GM12878 (cell line): ENCODE measurements around the gene FOXJ3. TPM values are rescaled to one million over a fixed set of nuclear protein-coding genes. Genes with fewer than 3 reads are reported as not detected.

Source experiments
- MYB ChIP-seq: fragments of 150-350 bp; IDR thresholded peaks from 2 replicates; pipeline ENCODE4 v1.6.1; 2014; ENCODE audit warnings: mild to moderate bottlenecking, low read depth, low read length, borderline replicate concordance
- POLR2AphosphoS5 ChIP-seq: IDR thresholded peaks from 2 replicates; pipeline ENCODE4 v1.6.1; 2011; ENCODE audit warnings: mild to moderate bottlenecking, low read length, inconsistent platforms
- SUZ12 ChIP-seq: fragments of 200-600 bp; sonication (generic); IDR thresholded peaks from one replicate; pipeline ENCODE4 v1.6.1; 2018; ENCODE audit warnings: antibody characterized with exemption, mild to moderate bottlenecking; ENCODE audit not compliant: unreplicated experiment
- TAF1 ChIP-seq: IDR thresholded peaks from 2 replicates; pipeline ENCODE4 v1.6.1; 2011; ENCODE audit warnings: mild to moderate bottlenecking, low read depth, low read length, borderline replicate concordance
- ZBED1 ChIP-seq: IDR thresholded peaks from 2 replicates; pipeline ENCODE4 v1.6.1; 2016; ENCODE audit warnings: borderline replicate concordance
- polyA plus RNA-seq, 11 experiments: library from polyadenylated mRNA; depleted of rRNA in 4 of 11; unstranded in 6 of 11; stranded (reverse) in 5 of 11; fragments of >200 nt; fragmentation: Nextera tagmentation in 4 of 11; fragmentation: Illumina TruSeq in 1 of 11; extraction: Ambion mirVana in 4 of 11; extraction: Trizol in 1 of 11; gene quantifications; 1 replicate in 1 of 11; 2 replicates in 10 of 11; pipeline versions ENCODE4 v1.2.1 to v1.2.3, GENCODE V29; 2011 to 2016; ENCODE audit warnings: inconsistent platforms in 2 of 11, missing spikeins in 2 of 11, low read depth in 1 of 11
- total RNA-seq, 4 experiments: library from RNA; depleted of rRNA in 3 of 4; stranded (reverse); fragments of >200 nt in 3 of 4; fragmentation: Illumina TruSeq in 1 of 4; extraction: Trizol in 1 of 4; gene quantifications; 2 replicates each; pipeline versions ENCODE4 v1.2.1 to v1.2.3, GENCODE V29; 2013 to 2021
- TF ChIP-seq, protein P1 (sequence below): fragments of 450-650 bp; IDR thresholded peaks from 2 replicates; pipeline ENCODE4 v1.6.1; 2017; ENCODE audit warnings: mild to moderate bottlenecking, moderate library complexity
- TF ChIP-seq, protein P2 (sequence below): fragments of 450-650 bp; conservative IDR thresholded peaks from 2 replicates; pipeline ENCODE4 v1.6.1; 2017; ENCODE audit warnings: mild to moderate bottlenecking, moderate library complexity
- TF ChIP-seq, protein P3 (sequence below): fragments of 450-650 bp; IDR thresholded peaks from 2 replicates; pipeline ENCODE4 v1.6.1; 2016; ENCODE audit warnings: mild to moderate bottlenecking, moderate library complexity, borderline replicate concordance

The FOXJ3 gene
- total and polyA plus RNA-seq, 10 of the 15 experiments (the other 5 are each of a cell fraction or from before 2014, with no cell fraction given) = 9.5 to 54.2 (median 24.7) TPM

DNA sequence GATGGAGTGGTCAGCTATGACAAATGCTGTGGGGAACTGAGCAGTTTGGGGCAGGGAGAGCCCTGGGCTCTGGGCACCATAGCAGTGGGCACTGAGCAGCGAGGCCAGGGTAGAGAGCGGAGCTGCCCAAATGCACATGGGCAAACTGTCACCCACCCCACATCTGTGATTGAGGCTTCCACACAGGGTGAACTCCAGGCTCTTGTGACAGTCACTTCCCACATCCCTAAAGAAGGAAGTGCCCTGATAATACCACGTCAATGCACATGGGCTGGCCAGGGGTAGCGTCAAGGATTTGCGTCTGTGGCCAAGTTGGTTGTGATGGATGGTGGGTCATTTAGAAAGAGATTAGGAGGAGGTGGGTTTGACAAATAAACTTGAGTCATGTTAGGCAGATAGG, 184.4 kb downstream of the FOXJ3 start (continued):
- TF ChIP-seq, protein P1, sequence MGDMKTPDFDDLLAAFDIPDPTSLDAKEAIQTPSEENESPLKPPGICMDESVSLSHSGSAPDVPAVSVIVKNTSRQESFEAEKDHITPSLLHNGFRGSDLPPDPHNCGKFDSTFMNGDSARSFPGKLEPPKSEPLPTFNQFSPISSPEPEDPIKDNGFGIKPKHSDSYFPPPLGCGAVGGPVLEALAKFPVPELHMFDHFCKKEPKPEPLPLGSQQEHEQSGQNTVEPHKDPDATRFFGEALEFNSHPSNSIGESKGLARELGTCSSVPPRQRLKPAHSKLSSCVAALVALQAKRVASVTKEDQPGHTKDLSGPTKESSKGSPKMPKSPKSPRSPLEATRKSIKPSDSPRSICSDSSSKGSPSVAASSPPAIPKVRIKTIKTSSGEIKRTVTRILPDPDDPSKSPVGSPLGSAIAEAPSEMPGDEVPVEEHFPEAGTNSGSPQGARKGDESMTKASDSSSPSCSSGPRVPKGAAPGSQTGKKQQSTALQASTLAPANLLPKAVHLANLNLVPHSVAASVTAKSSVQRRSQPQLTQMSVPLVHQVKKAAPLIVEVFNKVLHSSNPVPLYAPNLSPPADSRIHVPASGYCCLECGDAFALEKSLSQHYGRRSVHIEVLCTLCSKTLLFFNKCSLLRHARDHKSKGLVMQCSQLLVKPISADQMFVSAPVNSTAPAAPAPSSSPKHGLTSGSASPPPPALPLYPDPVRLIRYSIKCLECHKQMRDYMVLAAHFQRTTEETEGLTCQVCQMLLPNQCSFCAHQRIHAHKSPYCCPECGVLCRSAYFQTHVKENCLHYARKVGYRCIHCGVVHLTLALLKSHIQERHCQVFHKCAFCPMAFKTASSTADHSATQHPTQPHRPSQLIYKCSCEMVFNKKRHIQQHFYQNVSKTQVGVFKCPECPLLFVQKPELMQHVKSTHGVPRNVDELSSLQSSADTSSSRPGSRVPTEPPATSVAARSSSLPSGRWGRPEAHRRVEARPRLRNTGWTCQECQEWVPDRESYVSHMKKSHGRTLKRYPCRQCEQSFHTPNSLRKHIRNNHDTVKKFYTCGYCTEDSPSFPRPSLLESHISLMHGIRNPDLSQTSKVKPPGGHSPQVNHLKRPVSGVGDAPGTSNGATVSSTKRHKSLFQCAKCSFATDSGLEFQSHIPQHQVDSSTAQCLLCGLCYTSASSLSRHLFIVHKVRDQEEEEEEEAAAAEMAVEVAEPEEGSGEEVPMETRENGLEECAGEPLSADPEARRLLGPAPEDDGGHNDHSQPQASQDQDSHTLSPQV = no peak
- no peak for TF ChIP-seq ZBED1
- TF ChIP-seq, protein P2, sequence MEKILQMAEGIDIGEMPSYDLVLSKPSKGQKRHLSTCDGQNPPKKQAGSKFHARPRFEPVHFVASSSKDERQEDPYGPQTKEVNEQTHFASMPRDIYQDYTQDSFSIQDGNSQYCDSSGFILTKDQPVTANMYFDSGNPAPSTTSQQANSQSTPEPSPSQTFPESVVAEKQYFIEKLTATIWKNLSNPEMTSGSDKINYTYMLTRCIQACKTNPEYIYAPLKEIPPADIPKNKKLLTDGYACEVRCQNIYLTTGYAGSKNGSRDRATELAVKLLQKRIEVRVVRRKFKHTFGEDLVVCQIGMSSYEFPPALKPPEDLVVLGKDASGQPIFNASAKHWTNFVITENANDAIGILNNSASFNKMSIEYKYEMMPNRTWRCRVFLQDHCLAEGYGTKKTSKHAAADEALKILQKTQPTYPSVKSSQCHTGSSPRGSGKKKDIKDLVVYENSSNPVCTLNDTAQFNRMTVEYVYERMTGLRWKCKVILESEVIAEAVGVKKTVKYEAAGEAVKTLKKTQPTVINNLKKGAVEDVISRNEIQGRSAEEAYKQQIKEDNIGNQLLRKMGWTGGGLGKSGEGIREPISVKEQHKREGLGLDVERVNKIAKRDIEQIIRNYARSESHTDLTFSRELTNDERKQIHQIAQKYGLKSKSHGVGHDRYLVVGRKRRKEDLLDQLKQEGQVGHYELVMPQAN = no peak
- no peak for TF ChIP-seq SUZ12
- no peak for TF ChIP-seq MYB
- no peak for TF ChIP-seq POLR2AphosphoS5
- TF ChIP-seq, protein P3, sequence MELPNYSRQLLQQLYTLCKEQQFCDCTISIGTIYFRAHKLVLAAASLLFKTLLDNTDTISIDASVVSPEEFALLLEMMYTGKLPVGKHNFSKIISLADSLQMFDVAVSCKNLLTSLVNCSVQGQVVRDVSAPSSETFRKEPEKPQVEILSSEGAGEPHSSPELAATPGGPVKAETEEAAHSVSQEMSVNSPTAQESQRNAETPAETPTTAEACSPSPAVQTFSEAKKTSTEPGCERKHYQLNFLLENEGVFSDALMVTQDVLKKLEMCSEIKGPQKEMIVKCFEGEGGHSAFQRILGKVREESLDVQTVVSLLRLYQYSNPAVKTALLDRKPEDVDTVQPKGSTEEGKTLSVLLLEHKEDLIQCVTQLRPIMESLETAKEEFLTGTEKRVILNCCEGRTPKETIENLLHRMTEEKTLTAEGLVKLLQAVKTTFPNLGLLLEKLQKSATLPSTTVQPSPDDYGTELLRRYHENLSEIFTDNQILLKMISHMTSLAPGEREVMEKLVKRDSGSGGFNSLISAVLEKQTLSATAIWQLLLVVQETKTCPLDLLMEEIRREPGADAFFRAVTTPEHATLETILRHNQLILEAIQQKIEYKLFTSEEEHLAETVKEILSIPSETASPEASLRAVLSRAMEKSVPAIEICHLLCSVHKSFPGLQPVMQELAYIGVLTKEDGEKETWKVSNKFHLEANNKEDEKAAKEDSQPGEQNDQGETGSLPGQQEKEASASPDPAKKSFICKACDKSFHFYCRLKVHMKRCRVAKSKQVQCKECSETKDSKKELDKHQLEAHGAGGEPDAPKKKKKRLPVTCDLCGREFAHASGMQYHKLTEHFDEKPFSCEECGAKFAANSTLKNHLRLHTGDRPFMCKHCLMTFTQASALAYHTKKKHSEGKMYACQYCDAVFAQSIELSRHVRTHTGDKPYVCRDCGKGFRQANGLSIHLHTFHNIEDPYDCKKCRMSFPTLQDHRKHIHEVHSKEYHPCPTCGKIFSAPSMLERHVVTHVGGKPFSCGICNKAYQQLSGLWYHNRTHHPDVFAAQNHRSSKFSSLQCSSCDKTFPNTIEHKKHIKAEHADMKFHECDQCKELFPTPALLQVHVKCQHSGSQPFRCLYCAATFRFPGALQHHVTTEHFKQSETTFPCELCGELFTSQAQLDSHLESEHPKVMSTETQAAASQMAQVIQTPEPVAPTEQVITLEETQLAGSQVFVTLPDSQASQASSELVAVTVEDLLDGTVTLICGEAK = no peak
- TF ChIP-seq TAF1 = no peak
